HepG2 (cell line): ENCODE measurements around the gene GSPT1. TPM values are rescaled to one million over a fixed set of nuclear protein-coding genes. Genes with fewer than 3 reads are reported as not detected.

Experiments
- CCDC6 ChIP-seq: sonication (generic); formaldehyde crosslinking; IDR thresholded peaks from 2 replicates; pipeline ENCODE4 v1.8.1; 2022; ENCODE audit warnings: mild to moderate bottlenecking, missing genetic modification reagents, moderate library complexity
- CEBPB ChIP-seq: IDR thresholded peaks from 2 replicates; pipeline ENCODE4 v1.6.1; 2011; ENCODE audit warnings: low read depth, low read length, improper control_type of control experiment, borderline replicate concordance
- DR1 ChIP-seq: sonication (generic); formaldehyde crosslinking; IDR thresholded peaks from 2 replicates; pipeline ENCODE4 v1.8.0; 2021; ENCODE audit warnings: mild to moderate bottlenecking, missing genetic modification reagents, inconsistent platforms
- GABPA ChIP-seq, 2 experiments: IDR thresholded peaks; 2 replicates each; pipeline ENCODE4 v1.6.1; 2011 to 2016; ENCODE audit warnings: low read depth in 2 of 2, low read length in 1 of 2, missing biosample characterization in 1 of 2, missing genetic modification characterization in 1 of 2
- GFI1 ChIP-seq: sonication (generic); formaldehyde crosslinking; IDR thresholded peaks from 2 replicates; pipeline ENCODE4 v1.5.0; 2020; ENCODE audit warnings: missing genetic modification reagents, mild to moderate bottlenecking, borderline replicate concordance
- MLXIP ChIP-seq: sonication (generic); formaldehyde crosslinking; IDR thresholded peaks from 2 replicates; pipeline ENCODE4 v1.9.0; 2021; ENCODE audit warnings: missing genetic modification reagents, borderline replicate concordance
- MYC ChIP-seq: sonication (generic); formaldehyde crosslinking; IDR thresholded peaks from 2 replicates; pipeline ENCODE4 v1.9.0; 2021; ENCODE audit warnings: missing genetic modification reagents, borderline replicate concordance
- NCOA5 ChIP-seq: sonication (generic); formaldehyde crosslinking; IDR thresholded peaks from 2 replicates; pipeline ENCODE4 v1.4.0; 2020; ENCODE audit warnings: missing genetic modification reagents
- NFRKB ChIP-seq: fragments of 450-650 bp; IDR thresholded peaks from 2 replicates; pipeline ENCODE4 v1.6.1; 2017
- NR2F6 ChIP-seq, 2 experiments: IDR thresholded peaks; 2 replicates each; pipeline ENCODE4 v1.6.1; 2016; ENCODE audit warnings: antibody characterized with exemption in 1 of 2, mild to moderate bottlenecking in 1 of 2
- POLR2AphosphoS5 ChIP-seq: IDR thresholded peaks from 2 replicates; pipeline ENCODE4 v1.6.1; 2012; ENCODE audit warnings: low read depth, low read length
- TCF7 ChIP-seq: sonication (generic); IDR thresholded peaks from 2 replicates; pipeline ENCODE4 v1.6.1; 2016; ENCODE audit warnings: antibody characterized with exemption, low read depth
- TFDP1 ChIP-seq: IDR thresholded peaks from 2 replicates; pipeline ENCODE4 v1.6.1; 2016; ENCODE audit warnings: missing compliant biosample characterization, missing genetic modification reagents, borderline replicate concordance
- ZNF12 ChIP-seq: sonication (generic); formaldehyde crosslinking; IDR thresholded peaks from 2 replicates; pipeline ENCODE4 v1.5.0; 2020; ENCODE audit warnings: missing genetic modification reagents
- ZNF20 ChIP-seq: sonication (generic); formaldehyde crosslinking; IDR thresholded peaks from 2 replicates; pipeline ENCODE4 v1.4.0; 2020; ENCODE audit warnings: mild to moderate bottlenecking, moderate library complexity, missing genetic modification reagents
- ZNF263 ChIP-seq: sonication (generic); formaldehyde crosslinking; IDR thresholded peaks from 2 replicates; pipeline ENCODE4 v1.4.0; 2020; ENCODE audit warnings: missing genetic modification reagents
- ZNF282 ChIP-seq: fragments of 450-650 bp; IDR thresholded peaks from 2 replicates; pipeline ENCODE4 v1.6.1; 2018; ENCODE audit not compliant: partially characterized antibody
- ZNF318 ChIP-seq: sonication (generic); formaldehyde crosslinking; IDR thresholded peaks from 2 replicates; pipeline ENCODE4 v1.4.0; 2020; ENCODE audit warnings: mild to moderate bottlenecking, missing genetic modification reagents
- ZNF572 ChIP-seq: sonication (generic); formaldehyde crosslinking; IDR thresholded peaks from 2 replicates; pipeline ENCODE4 v1.5.1; 2020; ENCODE audit warnings: mild to moderate bottlenecking, missing genetic modification reagents
- polyA plus RNA-seq, 8 experiments: library from polyadenylated mRNA; depleted of rRNA in 3 of 8; stranded (reverse) in 7 of 8; unstranded in 1 of 8; fragments of >200 nt; fragmentation: Illumina TruSeq in 4 of 8; extraction: Trizol in 4 of 8; gene quantifications; 2 replicates each; pipeline versions ENCODE4 v1.2.1 to v1.2.3, GENCODE V29; 2011 to 2016; ENCODE audit warnings: low read depth in 4 of 8, missing spikeins in 1 of 8, mixed read lengths in 1 of 8; ENCODE audit not compliant: insufficient read depth in 1 of 8
- total RNA-seq, 5 experiments: library from RNA; depleted of rRNA; stranded (reverse); fragments of >200 nt; fragmentation: Illumina TruSeq; extraction: Trizol; gene quantifications; 2 replicates each; pipeline ENCODE4 v1.2.3, GENCODE V29; 2016; ENCODE audit warnings: low read depth in 1 of 5

The GSPT1 gene
- total and polyA plus RNA-seq, 2 of the 13 experiments (the other 11 are each of a cell fraction or from before 2014, with no cell fraction given): 120 to 316 TPM

- TF ChIP-seq MLXIP (CRISPR knock-in tag) (no peak), ZNF572 (no peak), ZNF263 (CRISPR knock-in tag) (no peak), ZNF282 (no peak), DR1 (no peak), GABPA (IDR thresholded peaks at IDR 0.05; ENCODE audit: low read depth, low read length) (peak; percentile 8), GABPA (CRISPR knock-in tag; IDR thresholded peaks at IDR 0.05; ENCODE audit: low read depth) (no peak), CCDC6 (CRISPR knock-in tag) (no peak; the same call in 1 of the 2 replicates), TFDP1 (CRISPR knock-in tag) (peak; percentile 35; the same call in 1 of the 2 replicates), ZNF12 (CRISPR knock-in tag) (no peak), ZNF318 (CRISPR knock-in tag) (no peak), ZNF20 (CRISPR knock-in tag) (0 out of 2 replicates have a peak, but pooled peaks have one; percentile 37), GFI1 (CRISPR knock-in tag) (no peak), NFRKB (no peak), CEBPB (no peak), POLR2AphosphoS5 (no peak), MYC (CRISPR knock-in tag) (peak; percentile 23), NR2F6 (IDR thresholded peaks at IDR 0.05) (no peak), NR2F6 (CRISPR knock-in tag; IDR thresholded peaks at IDR 0.05) (no peak), TCF7 (no peak), NCOA5 (CRISPR knock-in tag) (no peak)
These were observed 577 bp downstream of the GSPT1 start (continued) for GRCh38 chr16:11915114-11915643.
